COR-L47 (cell line): ENCODE data around the gene SIGLEC9.

ENCODE experiments used
- DNase-seq: peaks from one replicate; lab custom pipeline; 2025; lab: John Stamatoyannopoulos, UW

The SIGLEC9 gene

DNA sequence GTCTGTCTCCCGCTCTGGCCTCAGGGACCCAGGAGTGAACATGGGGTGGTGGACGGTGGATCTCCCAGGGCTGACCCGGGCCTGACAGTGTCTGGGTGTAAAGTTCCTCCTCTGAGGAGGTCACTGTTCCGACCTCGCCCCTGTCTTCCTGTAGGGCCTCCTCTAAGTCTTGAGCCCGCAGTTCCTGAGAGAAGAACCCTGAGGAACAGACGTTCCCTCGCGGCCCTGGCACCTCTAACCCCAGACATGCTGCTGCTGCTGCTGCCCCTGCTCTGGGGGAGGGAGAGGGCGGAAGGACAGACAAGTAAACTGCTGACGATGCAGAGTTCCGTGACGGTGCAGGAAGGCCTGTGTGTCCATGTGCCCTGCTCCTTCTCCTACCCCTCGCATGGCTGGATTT lies at the start of gene SIGLEC9:
SIGLEC9 (plus strand) TSS at position 178 of the 400 bp plus-strand sequence; CDS start at position 247, 69 bp downstream.
- no peak for DNase-seq

DNA sequence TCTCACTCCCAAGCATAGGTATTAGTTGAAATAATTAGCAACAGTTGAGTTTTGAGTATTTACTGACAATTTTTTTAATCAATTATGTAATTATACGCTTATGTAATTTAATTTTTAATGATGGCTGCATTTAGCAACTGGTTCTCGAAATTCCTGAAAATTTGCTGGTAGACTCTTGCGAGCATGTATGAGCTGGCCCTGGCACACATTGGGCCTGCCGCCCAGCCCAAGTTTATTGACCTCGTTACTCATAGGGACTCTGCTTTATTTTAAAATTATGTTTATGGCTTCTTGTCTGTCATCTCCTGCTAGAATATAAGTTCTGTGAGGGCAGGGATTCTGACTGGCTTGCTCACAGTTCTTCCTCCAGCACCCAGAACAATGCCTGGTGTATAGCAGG lies 48.7 kb upstream of the SIGLEC9 start:
- DNase-seq, result no peak

DNA sequence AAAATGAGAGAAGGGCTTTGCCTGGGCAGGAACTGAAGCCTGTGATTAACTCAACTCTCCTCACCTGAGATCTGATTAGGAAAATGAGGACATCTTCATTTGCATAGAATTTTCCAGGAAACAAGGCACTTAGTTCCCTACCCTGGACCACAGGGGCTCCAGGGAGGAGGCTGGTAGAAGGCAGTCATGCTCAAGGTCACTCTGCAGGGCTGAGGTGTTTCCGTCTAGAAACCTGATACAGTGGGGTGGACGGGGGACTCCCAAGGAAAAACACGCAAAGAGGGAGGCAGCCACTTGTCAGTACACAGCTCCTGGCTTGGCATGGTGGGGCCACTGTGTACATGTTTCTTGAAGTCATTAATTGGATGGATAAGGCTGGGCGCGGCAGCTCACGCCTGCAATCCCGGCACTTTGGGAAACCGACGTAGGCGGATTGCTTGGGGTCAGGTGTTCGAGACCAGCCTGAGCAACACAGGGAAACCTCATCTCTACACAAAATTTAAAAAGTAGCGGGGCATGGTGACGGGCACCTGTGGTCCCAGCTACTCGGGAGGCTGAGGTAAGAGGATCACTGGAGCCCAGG lies 48.0 kb upstream of the SIGLEC9 start:
- no peak for DNase-seq

DNA sequence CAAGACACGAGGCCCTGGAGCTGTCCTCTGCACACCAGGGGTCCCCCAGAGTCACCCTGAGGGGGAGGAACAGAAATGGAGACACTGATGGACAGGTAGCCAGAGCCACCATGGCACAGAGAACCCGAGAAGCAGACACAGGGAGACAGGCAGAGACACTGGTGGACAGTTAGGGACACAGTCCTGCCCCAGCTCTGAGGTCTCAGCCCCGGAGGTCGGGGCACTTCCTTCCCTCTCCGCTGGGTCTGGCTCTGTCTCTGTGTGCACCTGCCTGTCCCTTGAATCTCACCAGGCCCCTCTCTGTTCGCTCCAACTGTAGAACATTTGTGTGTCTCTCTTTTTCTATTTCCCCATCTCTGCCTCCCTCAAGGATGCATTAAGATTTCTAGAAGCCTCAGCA lies 46.6 kb upstream of the SIGLEC9 start:
- no peak for DNase-seq

DNA sequence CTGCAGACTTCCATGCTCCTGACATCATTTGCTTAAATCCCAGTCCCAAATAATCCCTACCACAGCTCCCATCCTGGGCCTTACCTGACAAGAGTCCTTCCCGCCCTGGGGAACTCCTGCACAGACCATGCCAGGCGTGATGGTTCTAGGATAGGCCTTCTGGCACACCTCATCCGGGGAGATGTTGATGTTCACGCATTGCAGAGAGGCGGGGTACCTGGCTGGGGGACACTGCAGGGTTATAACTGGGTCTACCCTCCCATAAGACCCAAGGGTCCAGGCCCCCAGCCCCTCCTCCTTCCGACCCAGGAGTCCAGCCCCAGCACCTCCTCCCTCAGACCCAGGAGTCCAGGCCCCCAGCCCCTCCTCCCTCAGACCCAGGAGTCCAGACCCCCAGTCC lies 46.0 kb upstream of the SIGLEC9 start:
- no peak for DNase-seq

DNA sequence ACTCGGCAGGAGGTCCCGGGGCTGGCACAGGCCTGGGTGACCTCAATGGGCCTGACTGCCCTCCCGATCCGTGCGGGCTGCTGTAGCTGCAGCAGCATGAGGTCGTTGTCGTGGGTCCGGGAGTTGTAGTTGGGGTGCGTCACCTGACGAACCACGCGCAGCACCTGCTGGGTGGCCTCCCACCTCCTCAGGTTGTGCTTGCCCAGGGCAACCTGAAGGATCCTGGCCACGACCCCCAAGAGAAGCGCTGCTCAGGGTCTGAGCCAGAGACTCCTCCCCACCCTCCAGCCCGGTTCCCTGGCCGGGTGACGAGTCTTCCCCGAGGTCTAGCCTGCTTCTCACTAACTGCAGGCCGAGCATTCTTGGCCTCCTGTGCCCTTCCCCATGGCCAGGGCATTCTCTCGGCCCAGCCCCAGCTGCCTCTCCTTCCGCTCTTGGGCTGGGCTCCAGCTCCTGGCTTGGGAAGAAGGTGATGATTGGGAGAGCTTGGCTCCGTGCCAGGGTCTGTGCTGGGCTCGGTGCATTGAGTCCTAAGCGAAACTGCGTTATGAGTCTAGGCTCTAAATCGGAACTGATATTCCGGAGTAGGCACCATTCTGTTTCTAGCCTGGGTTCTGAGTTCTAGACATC lies 45.1 kb upstream of the SIGLEC9 start:
- no peak for DNase-seq

DNA sequence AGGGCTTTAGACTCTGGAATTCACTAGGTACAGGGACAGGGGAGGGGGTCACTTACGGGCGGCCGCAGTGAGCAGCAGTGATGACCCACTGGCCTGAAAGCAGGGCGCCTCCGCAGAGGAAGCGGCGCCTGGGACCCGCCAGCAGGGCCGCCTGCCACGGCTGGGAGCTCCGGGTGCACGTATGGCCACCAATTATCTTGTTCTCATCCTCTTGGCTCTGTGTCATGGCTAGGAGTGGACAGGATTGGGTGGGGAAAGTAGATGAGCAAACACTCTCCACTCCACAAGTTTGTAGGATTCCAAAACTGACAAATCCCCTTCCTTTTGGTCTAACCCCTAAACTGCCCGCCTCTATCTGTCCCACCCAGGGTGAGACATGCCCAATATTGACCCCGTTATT lies 43.2 kb upstream of the SIGLEC9 start:
- DNase-seq, result no peak

DNA sequence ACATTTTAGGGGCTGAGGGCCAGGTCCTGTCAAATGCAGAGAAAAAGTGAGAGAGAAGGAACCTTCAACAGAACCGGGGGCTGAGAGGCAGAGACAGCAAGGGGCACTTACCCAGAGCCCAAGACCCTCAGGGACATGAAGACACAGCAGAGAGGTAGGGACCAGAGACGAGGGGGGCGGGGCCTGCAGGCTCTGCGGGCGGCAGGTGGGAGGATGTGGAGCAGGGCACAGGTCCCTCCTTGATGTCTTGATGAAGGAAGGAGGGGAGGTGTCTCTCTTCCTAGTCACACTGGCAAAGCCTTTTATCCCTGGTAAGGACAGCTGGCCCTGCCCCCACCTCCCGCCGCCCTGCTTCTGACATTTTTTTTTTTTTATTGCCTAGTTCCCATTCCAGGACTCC lies 42.1 kb upstream of the SIGLEC9 start, which contains the start of gene KLK14:
KLK14 (minus strand) TSS at position 277 of the 400 bp plus-strand sequence; CDS start at position 4, 273 bp downstream.
- no peak for DNase-seq

DNA sequence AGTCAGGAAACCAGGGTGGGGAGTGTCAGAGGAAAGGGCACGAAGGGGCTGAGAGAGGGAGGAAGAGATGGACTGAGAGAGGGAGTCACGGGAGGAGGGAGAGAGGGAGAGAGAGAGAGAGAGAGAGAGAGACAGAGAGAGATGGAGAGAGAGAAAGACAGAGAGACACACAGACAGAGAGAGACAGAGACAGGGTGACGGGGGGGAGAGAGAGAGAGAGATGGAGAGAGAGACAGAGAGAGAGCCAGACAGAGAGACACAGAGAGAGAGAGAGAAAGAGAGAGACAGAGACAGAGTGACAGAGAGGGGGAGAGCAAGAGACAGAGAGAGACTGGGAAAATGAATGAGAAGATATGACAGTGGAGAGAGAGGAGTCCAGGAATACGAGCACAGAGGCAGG lies 41.5 kb upstream of the SIGLEC9 start:
- no peak for DNase-seq

DNA sequence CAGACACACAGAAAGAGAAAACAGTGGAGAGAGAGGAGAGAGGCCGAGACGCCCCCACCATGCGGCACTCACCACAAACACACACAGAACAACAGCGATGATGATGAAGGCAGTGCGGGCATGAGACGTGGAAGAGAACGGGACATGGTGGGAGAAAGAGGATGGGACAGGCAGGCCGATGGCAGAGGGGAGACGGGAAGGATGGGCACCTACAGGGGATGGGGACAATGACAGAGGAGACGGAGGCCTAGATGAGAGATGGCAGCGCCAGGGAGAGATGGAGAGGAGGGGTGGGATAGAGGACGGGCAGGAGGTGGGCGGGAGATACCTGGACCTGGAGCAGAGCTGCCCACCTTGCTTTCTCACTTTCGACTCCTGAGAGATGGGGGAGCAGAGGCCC lies 40.9 kb upstream of the SIGLEC9 start:
- DNase-seq, result no peak

DNA sequence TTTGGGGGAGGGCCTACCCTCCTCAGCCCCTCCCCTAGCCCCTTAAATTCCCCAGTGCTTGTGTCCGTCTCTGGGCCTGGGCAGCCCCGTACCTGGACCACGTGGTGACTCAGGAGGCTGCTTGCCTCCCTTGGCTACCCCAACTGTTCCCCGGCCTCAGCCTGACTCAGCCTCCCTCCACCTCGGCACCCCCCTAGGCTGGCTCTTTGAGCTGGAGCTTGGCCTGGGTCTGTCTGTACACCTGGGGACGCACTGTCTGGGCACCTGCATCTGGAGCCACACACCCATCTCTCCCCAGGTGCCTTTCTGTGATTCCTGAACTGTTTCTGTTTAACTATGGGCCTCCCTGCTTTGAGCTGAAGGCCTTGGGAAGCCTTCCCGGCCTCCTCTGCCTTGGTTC lies 40.2 kb upstream of the SIGLEC9 start:
- DNase-seq, result no peak

DNA sequence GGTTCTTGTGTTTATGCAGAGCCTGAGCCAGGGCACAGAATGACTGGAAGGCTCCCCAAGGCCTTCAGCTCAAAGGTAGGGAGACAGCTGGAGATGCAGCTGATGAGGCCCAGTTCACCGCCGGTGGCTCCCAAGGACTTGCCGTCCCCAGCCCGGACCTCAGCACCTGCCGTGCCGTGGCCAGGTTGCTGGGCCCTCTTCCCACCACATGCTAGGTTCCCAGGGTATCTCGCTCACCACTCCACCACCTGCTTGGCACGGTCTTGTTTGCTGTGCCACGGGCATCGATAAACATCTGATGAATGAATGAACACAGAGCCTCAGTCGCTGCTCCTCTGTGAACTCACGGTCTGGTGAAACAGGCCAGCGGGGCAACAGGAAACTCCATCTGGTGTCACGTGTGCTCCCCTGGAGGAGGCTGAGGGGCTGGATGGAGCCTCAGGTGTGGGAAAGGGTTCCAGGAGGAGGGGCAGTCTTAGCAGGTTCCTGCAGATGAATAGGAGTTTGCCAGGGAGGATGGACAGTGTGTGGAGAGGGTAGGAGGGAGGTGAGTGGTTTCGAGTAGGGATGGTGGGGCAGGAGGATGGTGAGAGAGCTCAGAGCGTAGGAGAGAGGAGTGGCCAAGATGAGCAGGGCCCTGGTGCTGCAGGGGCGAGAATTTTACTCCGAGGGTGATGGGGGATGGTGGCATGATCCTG lies 38.4 kb upstream of the SIGLEC9 start:
- peak; percentile 18 for DNase-seq

DNA sequence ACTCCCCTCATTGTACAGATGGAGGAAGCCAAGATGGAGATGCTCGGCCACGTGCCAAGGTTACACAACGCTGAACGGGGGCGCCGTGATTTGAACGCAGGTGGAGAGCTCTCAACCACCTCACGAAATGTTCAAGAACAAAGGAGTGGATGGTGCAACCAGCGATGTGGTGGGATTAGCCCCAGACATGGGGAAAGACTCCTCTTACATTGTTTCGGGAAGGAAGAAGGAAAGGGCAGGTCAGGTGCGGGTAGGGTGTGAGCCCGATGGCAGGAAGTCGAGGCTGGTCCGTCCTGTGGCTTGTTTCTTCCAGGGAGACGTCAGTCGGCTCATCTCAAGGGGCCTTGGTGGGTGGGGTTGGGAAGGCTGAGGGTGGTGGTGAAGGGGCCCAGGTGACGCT lies 34.9 kb upstream of the SIGLEC9 start:
- DNase-seq, result no peak

DNA sequence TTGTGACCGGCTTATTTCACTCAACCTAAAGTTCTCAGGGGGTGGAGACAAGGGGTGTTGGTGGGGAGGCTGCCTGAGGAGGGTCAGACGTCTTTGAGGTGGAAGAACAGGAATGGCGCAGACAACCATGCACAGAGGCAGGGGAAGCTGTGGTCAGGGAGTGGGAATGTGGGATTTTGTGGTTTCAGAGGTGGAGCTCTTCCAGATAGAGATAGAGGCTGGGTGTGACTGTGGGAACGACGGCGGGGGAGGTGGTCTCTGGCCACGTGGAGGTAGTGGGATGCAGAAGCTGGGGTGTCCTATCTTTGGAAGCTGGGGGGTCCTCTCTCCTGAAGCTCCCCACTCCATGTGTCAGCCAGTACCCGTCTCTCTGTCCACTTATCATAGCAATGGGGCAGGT lies 34.2 kb upstream of the SIGLEC9 start:
- no peak for DNase-seq

DNA sequence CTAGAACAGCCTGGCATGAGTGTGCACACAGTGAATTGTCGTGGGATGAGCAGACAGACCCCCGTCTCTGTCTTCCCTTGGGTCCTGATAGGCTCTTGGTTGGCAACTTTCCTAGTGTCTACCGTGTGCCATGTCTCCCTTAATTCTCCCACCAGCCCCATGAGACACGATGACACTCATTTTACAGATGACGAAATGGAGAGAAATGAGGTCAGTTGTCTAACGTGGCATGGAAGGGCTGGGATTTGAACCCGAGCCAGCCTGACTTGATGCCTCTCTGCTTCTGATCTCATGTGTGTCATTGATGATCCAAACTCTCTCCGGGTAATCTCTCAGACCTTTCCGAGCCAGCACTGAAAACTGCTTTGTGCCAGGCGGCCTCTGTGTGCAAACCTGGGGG lies 33.6 kb upstream of the SIGLEC9 start:
- DNase-seq, result no peak

DNA sequence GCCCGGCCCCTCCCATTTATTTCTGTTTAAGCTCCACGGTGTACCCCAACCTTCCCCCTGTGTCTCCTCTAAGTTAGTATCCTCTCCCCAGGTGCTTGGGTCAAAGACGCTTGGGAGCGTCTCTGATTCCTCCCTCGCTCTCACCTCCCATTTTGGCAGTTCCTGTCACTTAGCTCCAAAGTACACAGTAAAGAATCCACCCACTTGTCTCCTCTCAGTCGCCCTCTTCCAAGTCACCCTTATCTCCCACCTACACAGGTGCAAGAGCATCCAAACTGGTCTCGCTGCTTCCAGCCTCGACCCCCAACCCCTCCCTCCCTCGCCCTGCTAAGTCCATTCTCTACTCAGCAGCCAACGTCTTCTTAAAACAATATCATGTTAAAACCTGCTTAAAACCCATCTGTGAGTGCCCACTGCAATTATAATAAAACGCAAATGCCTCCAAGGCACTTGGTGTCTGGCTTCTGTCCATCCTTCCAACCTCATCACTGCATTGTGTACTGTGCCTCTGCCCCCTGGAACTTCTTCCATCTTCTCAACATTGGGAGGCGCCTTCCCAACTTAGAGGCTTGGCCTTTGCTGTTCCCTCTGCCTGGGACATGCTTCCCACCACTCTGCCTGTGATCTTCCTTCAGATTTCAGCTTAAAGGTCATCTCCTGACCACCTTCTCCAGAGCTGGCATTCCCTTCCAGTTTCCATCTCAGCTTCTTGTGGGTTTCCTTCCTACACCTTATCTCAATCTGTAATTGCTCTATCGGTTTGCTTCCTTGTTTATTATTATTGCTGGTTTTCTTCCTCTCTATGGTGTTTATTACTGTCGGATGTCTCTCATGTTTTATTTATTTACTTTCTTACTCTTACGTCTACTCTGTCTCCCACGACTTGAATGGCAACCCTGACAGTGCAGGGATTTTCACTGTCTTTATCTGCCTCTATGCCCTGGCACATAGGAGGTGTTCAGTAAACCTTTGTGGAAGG lies 32.5 kb upstream of the SIGLEC9 start:
- peak; percentile 65 for DNase-seq

DNA sequence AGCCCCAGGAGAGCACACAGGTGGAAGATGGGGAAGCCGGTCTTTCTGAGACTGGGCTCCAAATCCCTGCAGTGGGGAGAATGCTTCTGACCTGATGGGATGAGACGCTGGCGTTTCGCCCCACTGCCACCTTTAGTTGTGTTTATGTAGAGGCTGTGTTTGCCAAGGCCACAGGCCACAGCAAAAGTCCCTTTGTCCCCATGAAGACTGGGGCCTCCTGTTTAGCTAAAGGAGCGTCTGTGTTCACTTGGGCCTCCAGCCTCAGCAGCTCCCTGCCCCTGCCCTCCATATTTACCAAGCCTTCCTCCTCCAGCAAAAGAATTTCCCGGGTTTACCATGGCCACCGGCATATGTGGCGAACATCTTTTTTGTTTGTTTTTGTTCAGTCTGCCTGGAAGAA lies 31.6 kb upstream of the SIGLEC9 start:
- DNase-seq, result no peak

DNA sequence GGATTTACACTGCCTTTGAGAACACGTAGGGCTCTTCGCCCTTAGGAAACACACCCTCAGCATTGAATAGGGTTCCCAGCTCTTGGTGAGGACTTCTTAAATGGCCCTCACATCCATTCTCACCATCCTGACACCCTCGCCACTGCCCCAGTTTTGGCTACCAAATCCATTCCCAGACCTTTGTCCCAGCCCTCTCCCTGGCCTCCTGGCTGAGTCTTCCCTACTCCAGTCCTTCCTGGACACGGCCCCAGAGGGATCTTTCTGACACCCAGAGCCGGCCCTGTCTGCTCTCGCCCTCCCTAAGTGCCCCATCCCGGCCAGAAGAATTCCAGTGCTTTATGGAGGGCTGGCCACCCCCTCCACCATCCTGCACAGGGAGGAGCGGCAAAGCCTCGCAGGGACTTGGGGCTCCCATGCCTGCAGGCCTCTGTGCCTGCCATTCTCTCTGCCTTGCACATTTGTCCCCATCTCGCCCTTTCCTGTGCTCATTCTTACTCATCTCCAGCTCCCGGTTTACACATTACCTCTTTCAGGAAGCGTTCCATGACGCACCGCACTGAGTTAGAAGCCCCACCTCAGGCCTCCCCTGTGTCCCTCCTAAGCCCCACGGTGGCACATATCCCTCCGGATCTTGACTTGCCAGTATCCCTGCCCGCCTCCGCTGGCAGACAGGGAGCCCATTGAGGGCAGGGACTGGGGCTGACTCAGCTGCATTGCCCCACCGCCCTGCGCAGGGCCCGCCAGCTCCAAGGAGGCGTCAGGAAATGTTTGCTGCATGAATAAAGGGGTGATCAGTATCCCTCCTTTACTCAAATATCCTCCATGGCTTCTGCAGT lies 31.0 kb upstream of the SIGLEC9 start:
- no peak for DNase-seq

DNA sequence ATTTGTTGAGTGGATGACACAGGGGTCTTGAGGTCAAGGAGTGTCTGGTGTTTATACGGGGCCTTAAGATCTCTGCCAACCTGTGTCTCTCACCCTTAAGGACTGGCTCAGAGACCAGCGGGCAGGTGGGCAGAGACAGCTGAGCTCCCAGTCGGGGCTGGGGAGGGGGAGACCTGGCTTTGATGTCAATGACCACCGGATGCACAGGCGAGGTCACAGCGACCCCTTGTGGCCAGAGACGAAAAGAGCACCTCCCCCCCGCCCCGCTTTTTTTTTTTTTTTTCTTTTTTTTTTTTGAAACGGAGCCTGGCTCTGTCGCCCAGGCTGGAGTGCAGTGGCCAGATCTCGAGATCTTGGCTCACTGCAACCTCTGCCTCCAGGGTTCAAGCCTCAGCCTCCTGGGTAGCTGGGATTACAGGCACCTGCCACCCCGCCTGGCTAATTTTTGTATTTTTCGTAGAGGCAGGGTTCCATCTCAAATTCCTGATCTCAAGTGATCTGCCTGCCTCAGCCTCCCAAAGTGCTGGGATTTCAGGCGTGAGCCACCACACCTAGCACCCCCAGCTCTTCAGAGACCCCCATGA lies 29.9 kb upstream of the SIGLEC9 start:
- DNase-seq, result peak; percentile 6

DNA sequence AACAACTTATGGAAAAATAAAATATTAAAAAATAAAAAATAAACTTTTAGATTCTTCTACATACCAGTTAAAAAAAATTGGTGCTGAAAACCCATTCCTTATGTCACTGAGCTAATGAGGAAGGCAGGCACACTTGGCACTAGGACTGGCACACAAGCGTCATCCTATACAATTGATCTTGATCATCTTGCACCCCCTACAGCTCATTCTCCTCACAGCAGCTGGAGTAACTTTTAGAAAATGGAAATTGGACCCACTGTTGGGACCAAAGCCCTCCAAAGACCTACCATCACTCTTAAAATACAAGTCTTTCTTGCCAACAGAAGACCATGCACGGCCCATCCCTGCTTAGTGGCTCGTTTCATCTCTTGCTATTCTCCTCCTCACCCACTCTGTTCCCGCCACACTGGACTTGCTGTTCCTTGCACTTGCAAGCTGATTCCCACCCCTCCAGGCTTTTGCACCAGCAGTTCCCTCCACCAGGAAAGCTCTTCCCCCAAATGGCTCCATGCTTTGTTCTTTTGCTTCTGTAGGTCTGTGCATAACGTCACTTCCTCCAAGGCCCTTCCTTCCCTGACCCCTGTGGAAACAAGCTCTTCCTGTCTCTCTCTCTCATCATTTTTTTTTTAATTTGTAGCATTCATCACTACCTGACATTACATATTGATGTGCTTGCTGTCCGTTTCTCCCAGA lies 28.1 kb upstream of the SIGLEC9 start:
- peak; percentile 19 for DNase-seq
